UCSD-AML1 (cell line): ENCODE results near the gene TMEM91.

ENCODE experiments used
- DNase-seq: peaks from one replicate; lab custom pipeline; 2025; ENCODE audit not compliant: unreplicated experiment; lab: John Stamatoyannopoulos, UW

TMEM91 gene

DNA sequence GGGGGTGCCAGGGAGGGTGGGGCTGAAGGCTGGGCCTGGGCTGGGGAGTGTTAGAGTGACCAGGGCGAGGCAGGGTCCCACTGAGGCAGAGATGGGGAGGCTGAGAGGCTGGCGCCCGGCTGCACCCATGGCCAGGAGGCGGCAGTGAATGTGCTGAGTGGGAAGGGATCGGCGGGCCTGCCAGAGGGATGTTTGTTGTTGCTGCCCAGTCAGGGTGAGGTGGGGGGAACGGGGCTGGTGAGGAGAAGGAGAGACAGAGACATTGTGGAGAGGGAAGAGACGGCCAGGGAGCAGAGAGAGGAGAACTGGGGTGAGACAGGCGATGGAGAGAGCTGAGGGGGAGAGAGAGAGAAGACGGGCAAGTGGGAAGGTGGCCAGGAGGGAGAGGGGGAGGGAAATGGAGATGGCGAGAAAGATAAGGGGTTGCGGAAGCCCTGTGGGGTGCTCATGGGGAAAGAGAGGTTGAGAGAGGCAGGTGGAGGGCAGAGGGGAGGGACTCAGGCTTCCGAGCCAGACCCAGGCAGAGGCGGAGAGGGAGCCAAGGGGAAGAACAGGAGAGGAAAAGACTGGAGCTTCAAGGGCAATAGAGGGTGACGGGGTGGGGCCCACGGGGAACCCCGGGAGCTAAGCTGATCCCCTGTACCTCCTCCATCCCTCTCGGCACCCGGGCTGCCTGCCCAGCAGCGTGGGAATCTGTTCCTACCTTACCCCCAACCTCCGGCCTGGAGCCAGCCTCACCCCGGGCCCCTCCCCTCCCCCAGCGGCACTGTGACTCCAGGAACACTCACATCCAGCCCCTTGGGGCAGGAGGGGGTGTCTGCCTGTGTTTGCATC lies 51.5 kb downstream of the TMEM91 start:
- DNase-seq: peak; percentile 66

DNA sequence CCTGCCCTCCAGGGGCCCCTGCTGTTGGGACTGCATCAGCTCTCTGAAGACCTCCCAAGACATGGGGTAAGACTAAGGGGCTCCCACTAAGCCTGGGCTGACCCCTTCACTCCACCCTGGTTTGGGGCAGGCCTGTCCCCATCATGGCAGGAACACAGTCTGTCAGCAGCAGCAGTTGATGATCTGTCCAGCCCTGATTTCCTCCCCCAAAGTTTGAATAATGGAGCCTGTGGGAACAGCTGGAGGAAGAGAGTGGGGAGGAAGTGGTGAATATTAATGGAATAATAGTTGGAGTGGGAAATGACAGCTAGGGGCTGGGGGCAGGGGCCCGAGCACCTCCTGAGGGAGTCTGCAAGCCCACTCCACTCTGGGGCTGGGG lies 52.1 kb downstream of the TMEM91 start:
- peak; percentile 53 for DNase-seq

DNA sequence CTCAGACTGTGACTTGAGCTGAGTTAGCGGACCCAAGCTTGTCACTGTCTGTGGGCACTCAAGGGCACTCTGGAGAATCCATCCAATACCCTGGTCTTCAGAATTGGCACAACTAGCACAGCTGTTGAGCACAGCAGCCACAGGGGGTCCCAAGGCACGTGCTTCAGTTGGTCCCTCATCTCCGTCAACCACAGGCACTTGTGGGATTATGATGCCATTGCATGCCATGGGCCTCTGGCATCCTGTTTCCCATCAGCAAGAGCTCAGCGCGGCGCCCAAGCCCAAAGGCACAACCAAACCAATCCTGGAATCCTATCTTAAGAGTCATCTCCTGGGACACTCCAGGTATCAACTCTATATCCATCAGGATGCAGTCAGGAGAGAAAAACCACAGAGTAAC lies 54.6 kb downstream of the TMEM91 start:
- no peak for DNase-seq

DNA sequence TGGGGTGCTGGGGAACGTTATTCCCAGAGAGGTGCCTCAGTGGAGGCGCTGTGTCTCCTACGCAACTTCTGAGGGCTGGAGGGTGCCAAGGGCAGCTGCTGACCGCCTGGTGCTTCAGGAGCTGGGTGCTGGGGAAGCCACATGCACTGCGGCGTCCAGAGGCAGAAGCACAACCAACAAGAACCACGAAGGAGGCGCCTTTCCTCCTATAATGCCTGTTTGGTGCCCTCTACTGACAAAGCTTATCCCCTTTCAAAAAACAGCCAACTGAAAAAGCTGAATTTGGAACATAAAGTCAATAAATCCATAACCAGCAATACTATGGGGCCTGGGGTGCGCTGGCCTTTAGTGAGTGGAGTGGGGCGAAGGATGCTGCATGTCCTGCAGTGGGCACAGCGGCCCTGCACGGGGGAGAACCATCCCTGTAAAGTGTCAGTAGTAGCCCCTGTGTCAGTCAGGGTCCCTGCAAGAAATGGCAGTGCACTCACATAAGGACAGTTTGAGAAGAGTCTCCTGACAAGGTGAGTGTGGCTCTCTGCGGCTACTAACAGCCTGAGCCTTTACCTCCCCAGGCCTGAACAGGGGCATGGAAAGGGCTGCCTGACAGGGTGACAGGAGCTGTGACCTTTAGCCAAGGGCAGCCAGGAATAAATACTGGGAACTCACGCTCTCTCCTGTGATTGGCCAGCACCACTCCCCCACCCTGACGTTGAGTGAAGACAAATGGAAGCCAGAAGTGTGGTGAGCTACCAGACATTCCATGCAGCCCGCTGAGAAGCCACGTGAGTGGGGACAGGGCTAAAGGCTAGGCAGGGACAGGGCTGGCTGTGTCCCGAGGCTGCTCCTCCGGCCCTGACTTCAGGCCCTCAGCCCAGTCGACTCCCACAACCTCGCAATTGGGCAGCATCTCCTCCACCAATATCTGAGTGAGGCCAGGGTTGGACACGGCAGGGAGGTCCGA lies 55.4 kb downstream of the TMEM91 start:
- DNase-seq: peak; percentile 62

DNA sequence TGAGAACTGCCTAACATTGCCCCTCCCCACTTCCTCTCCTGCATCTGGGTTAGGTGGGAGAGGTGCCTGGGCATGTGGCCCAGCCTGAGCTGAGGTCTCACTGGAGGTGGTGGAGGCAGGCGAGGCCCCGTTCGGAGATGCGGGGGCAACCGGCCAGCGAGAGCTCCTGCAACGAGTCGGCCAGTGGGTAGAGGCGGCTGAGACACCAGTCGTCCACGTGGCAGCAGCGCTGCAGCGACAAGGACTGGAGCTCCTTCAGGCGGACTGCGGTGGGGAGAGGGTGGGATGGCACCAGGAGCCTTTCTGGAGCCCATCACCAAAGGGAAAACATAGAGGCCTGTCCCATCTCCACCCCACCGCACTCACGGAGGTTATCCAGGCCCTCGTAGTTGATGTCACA lies 56.8 kb downstream of the TMEM91 start:
- DNase-seq: no peak
